GM21825 (cell line): Measurements from ENCODE around the gene GALNT12.

ENCODE experiments used
- ATAC-seq: cut with Tn5 transposase; IDR thresholded peaks from one replicate; pipeline ENCODE4 v1.9.1; 2021; ENCODE audit warnings: mild to moderate bottlenecking, moderate library complexity; ENCODE audit not compliant: unreplicated experiment

The GALNT12 gene

GRCh38 chr9:98781588-98782383, 25.7 kb upstream of the GALNT12 start:
- ATAC-seq: no peak

- no peak for ATAC-seq
Measured at GRCh38 chr9:98783518-98784226, 23.8 kb upstream of the GALNT12 start.

GRCh38 chr9:98784831-98785806, 22.4 kb upstream of the GALNT12 start:
- no peak for ATAC-seq

GRCh38 chr9:98786750-98787510, 20.5 kb upstream of the GALNT12 start:
- no peak for ATAC-seq

GRCh38 chr9:98787766-98788335, 19.6 kb upstream of the GALNT12 start:
- ATAC-seq: no peak

GRCh38 chr9:98789483-98790133, 17.9 kb upstream of the GALNT12 start:
- no peak for ATAC-seq

GRCh38 chr9:98790134-98790841, 17.2 kb upstream of the GALNT12 start:
- ATAC-seq: no peak

GRCh38 chr9:98790842-98791607, 16.4 kb upstream of the GALNT12 start:
- ATAC-seq: no peak

GRCh38 chr9:98791608-98792490, 15.6 kb upstream of the GALNT12 start:
- no peak for ATAC-seq

GRCh38 chr9:98793031-98793430, 14.4 kb upstream of the GALNT12 start:
- ATAC-seq: no peak

GRCh38 chr9:98794802-98795201, 12.7 kb upstream of the GALNT12 start:
- no peak for ATAC-seq

GRCh38 chr9:98795295-98795955, 12.0 kb upstream of the GALNT12 start:
- ATAC-seq: no peak

- peak; percentile 39 for ATAC-seq
Measured at GRCh38 chr9:98795970-98796363, 11.5 kb upstream of the GALNT12 start.

- ATAC-seq: peak; percentile 87
Measured at GRCh38 chr9:98796364-98797101, 10.9 kb upstream of the GALNT12 start, which contains the start of gene ANKS6. Gene ANKS6, minus strand, starts transcription at chr9:98796555. Its CDS starts 64 bp downstream, at chr9:98796491.

GRCh38 chr9:98797491-98797890, 10.0 kb upstream of the GALNT12 start:
- ATAC-seq: no peak

GRCh38 chr9:98798254-98798653, 9.2 kb upstream of the GALNT12 start:
- ATAC-seq: no peak
